Measurements from ENCODE around the gene PRDM7. TPM values are rescaled to one million over a fixed set of nuclear protein-coding genes. Genes with fewer than 3 reads are reported as not detected.

The PRDM7 gene
- total and polyA plus RNA-seq, 9 of the 15 experiments (the other 6 are each of a cell fraction or from before 2014, with no cell fraction given): not detected

GRCh38 chr16:90077757-90078578 is 837 bp upstream of the PRDM7 start (continued):
- peak; percentile 19; the same call in 1 of the 2 replicates for TF ChIP-seq USF1 (CRISPR knock-in tag; IDR thresholded peaks at IDR 0.05)
- no peak for TF ChIP-seq PML (IDR thresholded peaks at IDR 0.05; ENCODE audit: low read length)
- TF ChIP-seq L3MBTL2 (IDR thresholded peaks at IDR 0.05): peak; percentile 66
- TF ChIP-seq, protein P1, sequence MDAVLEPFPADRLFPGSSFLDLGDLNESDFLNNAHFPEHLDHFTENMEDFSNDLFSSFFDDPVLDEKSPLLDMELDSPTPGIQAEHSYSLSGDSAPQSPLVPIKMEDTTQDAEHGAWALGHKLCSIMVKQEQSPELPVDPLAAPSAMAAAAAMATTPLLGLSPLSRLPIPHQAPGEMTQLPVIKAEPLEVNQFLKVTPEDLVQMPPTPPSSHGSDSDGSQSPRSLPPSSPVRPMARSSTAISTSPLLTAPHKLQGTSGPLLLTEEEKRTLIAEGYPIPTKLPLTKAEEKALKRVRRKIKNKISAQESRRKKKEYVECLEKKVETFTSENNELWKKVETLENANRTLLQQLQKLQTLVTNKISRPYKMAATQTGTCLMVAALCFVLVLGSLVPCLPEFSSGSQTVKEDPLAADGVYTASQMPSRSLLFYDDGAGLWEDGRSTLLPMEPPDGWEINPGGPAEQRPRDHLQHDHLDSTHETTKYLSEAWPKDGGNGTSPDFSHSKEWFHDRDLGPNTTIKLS (IDR thresholded peaks at IDR 0.05; ENCODE audit: borderline replicate concordance, low read depth): peak; percentile 20; the same call in 1 of the 2 replicates
- TF ChIP-seq ZFX (CRISPR knock-in tag; IDR thresholded peaks at IDR 0.05): peak; percentile 46
- no peak for TF ChIP-seq RBM39 (optimal IDR thresholded peaks at IDR 0.05; ENCODE audit: low read depth, low read length)
- TF ChIP-seq ZNF766 (CRISPR knock-in tag; conservative IDR thresholded peaks at IDR 0.05): 0 out of 2 replicates have a peak, but pooled peaks have one; percentile 26
- TF ChIP-seq, protein P2, sequence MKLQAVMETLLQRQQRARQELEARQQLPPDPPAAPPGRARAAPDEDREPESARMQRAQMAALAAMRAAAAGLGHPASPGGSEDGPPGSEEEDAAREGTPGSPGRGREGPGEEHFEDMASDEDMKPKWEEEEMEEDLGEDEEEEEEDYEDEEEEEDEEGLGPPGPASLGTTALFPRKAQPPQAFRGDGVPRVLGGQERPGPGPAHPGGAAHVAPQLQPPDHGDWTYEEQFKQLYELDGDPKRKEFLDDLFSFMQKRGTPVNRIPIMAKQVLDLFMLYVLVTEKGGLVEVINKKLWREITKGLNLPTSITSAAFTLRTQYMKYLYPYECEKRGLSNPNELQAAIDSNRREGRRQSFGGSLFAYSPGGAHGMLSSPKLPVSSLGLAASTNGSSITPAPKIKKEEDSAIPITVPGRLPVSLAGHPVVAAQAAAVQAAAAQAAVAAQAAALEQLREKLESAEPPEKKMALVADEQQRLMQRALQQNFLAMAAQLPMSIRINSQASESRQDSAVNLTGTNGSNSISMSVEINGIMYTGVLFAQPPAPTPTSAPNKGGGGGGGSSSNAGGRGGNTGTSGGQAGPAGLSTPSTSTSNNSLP (IDR thresholded peaks at IDR 0.05; ENCODE audit: borderline replicate concordance, low read depth, low read length): no peak
- TF ChIP-seq CTCF (IDR thresholded peaks at IDR 0.05 in 2 of 3, conservative IDR thresholded peaks at IDR 0.05 in 1 of 3; ENCODE audit: insufficient read depth in 2 of 3, low read depth in 1 of 3, low read length in 3 of 3): 0 out of 6 replicates have a peak, but pooled peaks have one; percentile 6 to 25 (median 8)

Measured in K562 (cell line).